Neural crest cell (in vitro differentiated cells): ENCODE measurements around the gene DDX27. TPM values are rescaled to one million over a fixed set of nuclear protein-coding genes. Genes with fewer than 3 reads are reported as not detected.

ENCODE experiments used
- DNase-seq: peaks from one replicate; pipeline ENCODE4 v3.0.0; 2021; ENCODE audit warnings: low read depth, mixed read lengths, low spot score
- H3K27ac Mint-ChIP-seq: one replicate; pipeline ENCODE4 v1.8.0; 2021; ENCODE audit warnings: mild to moderate bottlenecking, mixed read lengths; ENCODE audit not compliant: unreplicated experiment
- H3K27me3 Mint-ChIP-seq: 2 replicates; pipeline ENCODE4 v1.8.0; 2021; ENCODE audit warnings: low read depth, mild to moderate bottlenecking, mixed read lengths
- H3K36me3 Mint-ChIP-seq: 2 replicates; pipeline ENCODE4 v1.8.0; 2021; ENCODE audit warnings: low read depth, mild to moderate bottlenecking, mixed read lengths
- H3K4me1 Mint-ChIP-seq: 2 replicates; pipeline ENCODE4 v1.8.0; 2021; ENCODE audit warnings: mixed read lengths
- H3K4me3 Mint-ChIP-seq: one replicate; pipeline ENCODE4 v1.8.0; 2021; ENCODE audit warnings: mild to moderate bottlenecking, mixed read lengths
- H3K9me3 Mint-ChIP-seq: 2 replicates; pipeline ENCODE4 v1.8.0; 2021; ENCODE audit warnings: mixed read lengths
- CTCF ChIP-seq: fragments of 200-600 bp; sonication (generic); conservative IDR thresholded peaks from 2 replicates; pipeline ENCODE4 v1.5.0; 2021; ENCODE audit warnings: antibody characterized with exemption, mild to moderate bottlenecking
- total RNA-seq: library from RNA; stranded (reverse); gene quantifications from 2 replicates; pipeline ENCODE4 v1.2.1, GENCODE V29; 2021

DDX27 gene
- total RNA-seq, 1 donor from 2014 or later, result 33.2 TPM

GRCh38 chr20:49199729-49200293 is 19.4 kb upstream of the DDX27 start:
- no peaks in the 10 kb centered on the region for H3K4me1 Mint-ChIP-seq
- H3K27me3 Mint-ChIP-seq, result no peaks in the 10 kb centered on the region
- TF ChIP-seq CTCF, result no peak
- no peaks in the 10 kb centered on the region for H3K9me3 Mint-ChIP-seq
- no peak for DNase-seq
- no peak overlapping the region for H3K27ac Mint-ChIP-seq
- H3K36me3 Mint-ChIP-seq, result no peaks in the 10 kb centered on the region
- no peak overlapping the region for H3K4me3 Mint-ChIP-seq

- no peak for DNase-seq
- no peak for TF ChIP-seq CTCF
- Mint-ChIP-seq H3K27me3 (no peaks in the 10 kb centered on the region), H3K27ac (no peak overlapping the region), H3K9me3 (no peaks in the 10 kb centered on the region), H3K36me3 (no peaks in the 10 kb centered on the region), H3K4me3 (no peak overlapping the region), H3K4me1 (no peaks in the 10 kb centered on the region)
These were observed 16.2 kb upstream of the DDX27 start for GRCh38 chr20:49203011-49203410.

GRCh38 chr20:49203746-49204145 is 15.5 kb upstream of the DDX27 start:
- Mint-ChIP-seq H3K4me3 (no peak overlapping the region), H3K9me3 (no peaks in the 10 kb centered on the region), H3K27me3 (no peaks in the 10 kb centered on the region), H3K36me3 (no peaks in the 10 kb centered on the region), H3K4me1 (no peaks in the 10 kb centered on the region), H3K27ac (no peak overlapping the region)
- TF ChIP-seq CTCF, result no peak
- no peak for DNase-seq

GRCh38 chr20:49207076-49207475 is 12.1 kb upstream of the DDX27 start:
- H3K36me3 Mint-ChIP-seq, result peaks cover 5% of the 10 kb centered on the region
- peaks cover 5% of the 10 kb centered on the region for H3K9me3 Mint-ChIP-seq
- no peak overlapping the region for H3K4me3 Mint-ChIP-seq

GRCh38 chr20:49210101-49210756 is 9.0 kb upstream of the DDX27 start:
- Mint-ChIP-seq H3K4me1 (no peaks in the 10 kb centered on the region), H3K36me3 (peaks cover 5% of the 10 kb centered on the region), H3K27ac (no peak overlapping the region), H3K27me3 (no peaks in the 10 kb centered on the region), H3K4me3 (no peak overlapping the region), H3K9me3 (peaks cover 5% of the 10 kb centered on the region)
- no peak for DNase-seq
- TF ChIP-seq CTCF, result no peak

More at GRCh38 chr20:49207076-49207475, 12.1 kb upstream of the DDX27 start:
- TF ChIP-seq CTCF, result no peak
- no peak for DNase-seq
- Mint-ChIP-seq H3K4me1 (no peaks in the 10 kb centered on the region), H3K27ac (no peak overlapping the region), H3K27me3 (no peaks in the 10 kb centered on the region)
